A673 (cell line): Measurements from ENCODE around the gene MSH3. TPM values are rescaled to one million over a fixed set of nuclear protein-coding genes. Genes with fewer than 3 reads are reported as not detected.
A peak's percentile ranks its signal among the peaks of the same experiment; 100 is the strongest.
"Not testable (repeated sequence)": the region's sequence is repeated elsewhere in the genome, so short reads cannot be mapped to it uniquely, and the experiment has no call there.

Experiments
- BruUV-seq: library from RNA; stranded (reverse); fragments of 400-500 nt; replicated peaks from 2 replicates; lab custom pipeline; 2021; lab: Mats Ljungman, UMichigan
- CTCF ChIA-PET: fragments of 300-600 bp; sonication (Branson Sonifier 250); formaldehyde crosslinking; loops from one replicate; lab custom pipeline; 2022; ENCODE audit warnings: antibody characterized with exemption; lab: Charles Lee
- POLR2A ChIA-PET: fragments of 300-600 bp; sonication (Branson Sonifier 250); formaldehyde crosslinking; loops from one replicate; lab custom pipeline; 2022; ENCODE audit warnings: antibody characterized with exemption; ENCODE audit not compliant: low non-redundant PET; lab: Charles Lee
- DNase-seq: peaks from one replicate; pipeline ENCODE4 v3.0.0-alpha.2; 2015; ENCODE audit warnings: low spot score
- H3K27ac ChIP-seq: fragments of 200-600 bp; sonication (generic); 2 replicates; pipeline ENCODE4 v1.5.1; 2016; ENCODE audit warnings: mixed run types, low read depth, mild to moderate bottlenecking, mixed read lengths, antibody characterized with exemption, low read length; ENCODE audit not compliant: poor library complexity, severe bottlenecking
- H3K27me3 ChIP-seq: fragments of 200-600 bp; sonication (generic); replicated peaks from 2 replicates; pipeline ENCODE4 v1.6.1; 2017; ENCODE audit warnings: mixed run types, low read depth, mild to moderate bottlenecking, mixed read lengths, antibody characterized with exemption, low read length; ENCODE audit not compliant: insufficient read depth, poor library complexity
- H3K36me3 ChIP-seq: fragments of 200-600 bp; sonication (generic); 2 replicates; pipeline ENCODE4 v1.6.1; 2016; ENCODE audit warnings: mixed run types, mild to moderate bottlenecking, mixed read lengths, antibody characterized with exemption, low read length; ENCODE audit not compliant: insufficient read depth, poor library complexity, severe bottlenecking
- H3K4me1 ChIP-seq: fragments of 200-600 bp; sonication (generic); 2 replicates; pipeline ENCODE4 v1.6.1; 2017; ENCODE audit warnings: mixed run types, mild to moderate bottlenecking, mixed read lengths, antibody characterized with exemption, low read length; ENCODE audit not compliant: insufficient read depth, poor library complexity, severe bottlenecking
- H3K4me3 ChIP-seq: fragments of 200-600 bp; sonication (generic); 2 replicates; pipeline ENCODE4 v1.5.1; 2016; ENCODE audit warnings: low read depth, mixed run types, mild to moderate bottlenecking, mixed read lengths, low read length; ENCODE audit not compliant: poor library complexity, severe bottlenecking
- H3K9me3 ChIP-seq: fragments of 200-600 bp; sonication (generic); 2 replicates; pipeline ENCODE4 v1.6.1; 2016; ENCODE audit warnings: mixed run types, low read depth, mild to moderate bottlenecking, mixed read lengths, antibody characterized with exemption, low read length; ENCODE audit not compliant: poor library complexity, severe bottlenecking
- CTCF ChIP-seq: fragments of 300-800, 200-600 bp; sonication (generic); conservative IDR thresholded peaks from 2 replicates; pipeline ENCODE4 v1.5.1; 2017; ENCODE audit warnings: low read depth, mild to moderate bottlenecking, antibody characterized with exemption, low read length, moderate library complexity, mixed read lengths
- EZH2 ChIP-seq: fragments of 200-600 bp; sonication (generic); IDR thresholded peaks from 2 replicates; pipeline ENCODE4 v1.6.1; 2017; ENCODE audit warnings: borderline replicate concordance, low read depth, mild to moderate bottlenecking, mixed read lengths, antibody characterized with exemption, low read length; ENCODE audit not compliant: poor library complexity, severe bottlenecking
- intact Hi-C: fragments of 100-400 bp; cut with micrococcal nuclease; formaldehyde crosslinking; loops from one replicate; pipeline ENCODE4 v1.10.0; 2022; ENCODE audit not compliant: unreplicated experiment
- total RNA-seq: library from RNA; stranded (reverse); gene quantifications from 2 replicates; pipeline ENCODE4 v1.2.3, GENCODE V29; 2021

Gene MSH3
- total RNA-seq, 1 experiment from 2014 or later = 16.2 TPM

GRCh38 chr5:80655231-80655774 lies 851 bp downstream of the MSH3 start:
- TSS peak; percentile 83 for BruUV-seq
- intact Hi-C loops = loop anchor here (2.0 kb wide), 1 partner anchor 173 kb away; no protein-coding TSS in a partner anchor
- ChIA-PET CTCF (no interaction called here), POLR2A (no interaction called here)
- Histone ChIP-seq H3K27ac (peak overlapping the region; percentile 97), H3K27me3 (no peaks in the 10 kb centered on the region), H3K36me3 (peaks cover 29% of the 10 kb centered on the region), H3K4me3 (peak overlapping the region; percentile 97), H3K4me1 (peaks cover 16% of the 10 kb centered on the region), H3K9me3 (no peaks in the 10 kb centered on the region)
- TF ChIP-seq EZH2 (no peak), CTCF (no peak)
- no peak for DNase-seq

- Histone ChIP-seq H3K4me3 (no peak overlapping the region), H3K36me3 (peaks cover 33% of the 10 kb centered on the region), H3K9me3 (no peaks in the 10 kb centered on the region), H3K4me1 (peaks cover 16% of the 10 kb centered on the region), H3K27ac (no peak overlapping the region), H3K27me3 (no peaks in the 10 kb centered on the region)
- ChIA-PET CTCF (no interaction called here), POLR2A (no interaction called here)
- BruUV-seq = no TSS peak
- TF ChIP-seq CTCF (no peak; the same call in 1 of the 2 replicates), EZH2 (no peak)
- DNase-seq = peak; percentile 29
- intact Hi-C loops = no loop called here
Measured at GRCh38 chr5:80656425-80656824, 2.0 kb downstream of the MSH3 start.

- POLR2A ChIA-PET = no interaction called here
- no peaks in the 10 kb centered on the region for H3K9me3 ChIP-seq
- CTCF ChIA-PET = no interaction called here
- no peak overlapping the region for H3K4me3 ChIP-seq
- no peak for DNase-seq
- H3K4me1 ChIP-seq = peaks cover 5% of the 10 kb centered on the region
- intact Hi-C loops = no loop called here
- TF ChIP-seq EZH2 (no peak), CTCF (no peak)
- BruUV-seq = no TSS peak
- H3K27ac ChIP-seq = no peak overlapping the region
- H3K27me3 ChIP-seq = no peaks in the 10 kb centered on the region
- peaks cover 28% of the 10 kb centered on the region for H3K36me3 ChIP-seq
Measured at GRCh38 chr5:80659106-80659505, 4.7 kb downstream of the MSH3 start.

- BruUV-seq, H3K9me3 ChIP-seq, H3K27ac ChIP-seq, intact Hi-C loops, H3K4me3 ChIP-seq, CTCF ChIA-PET, H3K4me1 ChIP-seq, POLR2A ChIA-PET, H3K27me3 ChIP-seq, DNase-seq: not testable (repeated sequence)
- H3K36me3 ChIP-seq = peaks cover 35% of the 10 kb centered on the region
Measured at GRCh38 chr5:80660661-80661060, 6.2 kb downstream of the MSH3 start.
